ENCODE measurements around the gene MARVELD1.
A peak's percentile ranks its signal among the peaks of the same experiment; 100 is the strongest.
"Not testable (repeated sequence)": the region's sequence is repeated elsewhere in the genome, so short reads cannot be mapped to it uniquely, and the experiment has no call there.

MARVELD1 gene

GRCh38 chr10:97698072-97698655 is 15.4 kb upstream of the MARVELD1 start:
- DNase-seq = not testable (repeated sequence)

DNA sequence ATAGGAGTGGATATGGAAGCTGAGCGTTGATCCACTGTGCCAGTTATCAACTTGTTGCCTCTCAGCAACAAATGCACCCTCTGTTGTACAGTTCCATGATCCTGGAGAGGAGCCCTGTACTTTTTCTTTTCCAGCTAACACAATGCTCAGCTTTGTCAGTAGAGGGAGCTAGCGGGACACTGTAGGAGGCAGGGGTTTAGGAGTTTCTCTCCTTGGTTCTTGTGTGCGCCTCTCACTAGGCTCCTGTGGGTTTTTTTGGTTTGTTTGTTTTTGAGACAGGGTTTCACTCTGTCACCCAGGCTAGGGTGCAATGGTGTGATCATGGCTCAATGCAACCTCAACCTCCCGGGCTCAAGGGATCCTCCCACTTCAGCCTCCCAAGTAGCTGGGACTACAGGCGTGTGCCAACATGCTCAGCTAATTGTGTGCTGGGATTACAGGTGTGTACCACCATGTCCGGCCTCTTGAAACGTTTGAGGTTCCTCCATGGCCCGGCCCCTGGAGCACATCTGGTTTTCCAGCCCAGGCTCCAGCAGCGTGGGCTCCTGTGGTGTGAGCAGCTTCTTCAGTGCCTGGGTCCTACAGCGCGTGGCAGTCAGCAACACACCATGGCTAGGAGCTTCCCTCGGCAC is 12.0 kb upstream of the MARVELD1 start:
- DNase-seq = peak; percentile 40

DNA sequence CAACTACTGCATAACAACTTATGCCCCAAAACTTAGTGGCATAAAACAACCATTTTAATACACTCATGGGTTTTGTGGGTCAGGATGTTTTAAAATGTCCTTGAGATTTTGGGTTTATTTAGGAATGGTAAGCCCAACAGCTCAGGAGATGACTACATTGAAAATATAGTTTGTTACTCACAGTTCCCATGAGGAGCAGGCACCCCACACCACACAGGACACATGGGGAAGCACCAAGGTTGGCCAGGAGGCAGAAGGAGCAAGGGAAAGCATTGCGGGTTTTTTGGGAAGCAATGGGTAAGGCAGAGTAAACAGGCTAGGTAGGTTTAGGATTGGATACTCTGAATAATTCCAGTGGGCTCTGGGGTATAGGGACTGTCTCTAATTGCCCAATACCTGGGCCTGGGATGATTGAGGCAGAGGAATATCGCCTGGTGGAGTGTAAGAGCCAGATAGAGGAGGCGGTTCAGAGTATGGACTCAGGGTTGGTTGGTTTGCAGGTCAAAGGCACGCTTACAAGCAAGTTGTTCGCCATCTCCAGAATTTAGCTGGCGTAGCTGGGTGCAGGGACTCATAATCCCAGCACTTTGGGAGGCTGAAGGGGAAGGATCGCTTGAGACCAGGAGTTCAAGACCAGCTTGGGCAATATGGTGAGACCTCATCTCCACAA is 10.0 kb upstream of the MARVELD1 start:
- no peak for DNase-seq

- DNase-seq = no peak
These were observed 9.2 kb upstream of the MARVELD1 start for GRCh38 chr10:97704341-97704740.

DNA sequence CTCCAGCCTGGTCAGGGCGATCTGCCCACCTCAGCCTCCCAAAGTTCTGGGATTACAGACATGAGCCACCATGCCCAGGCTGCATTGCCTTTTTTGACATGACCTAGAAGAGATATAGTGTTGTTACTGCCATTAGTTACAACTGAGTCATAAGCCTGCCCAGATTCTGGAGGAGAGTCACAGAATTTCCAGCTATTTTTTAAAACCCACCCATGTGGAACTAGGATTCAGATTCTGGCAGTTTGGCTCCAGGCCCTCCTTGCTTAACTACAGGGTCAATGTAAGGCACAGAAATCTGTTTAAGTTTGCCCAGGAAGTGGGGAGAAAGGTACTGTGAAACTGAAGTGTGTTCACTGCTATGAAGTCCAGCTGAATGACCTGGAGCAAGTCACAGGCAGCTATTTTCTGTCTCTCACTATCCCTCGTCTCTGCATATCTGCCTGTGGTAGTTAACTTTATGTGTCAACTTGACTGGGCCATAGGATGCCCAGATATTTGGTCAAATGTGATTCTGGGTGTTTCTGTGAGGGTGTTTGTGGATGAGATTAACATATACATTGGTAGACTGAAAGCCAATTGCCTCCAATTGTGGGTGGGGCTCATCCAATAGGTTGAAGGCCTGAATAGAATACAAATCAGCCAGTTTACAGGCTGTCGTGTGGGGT is 8.4 kb upstream of the MARVELD1 start:
- DNase-seq = no peak

GRCh38 chr10:97707134-97707861 is 6.2 kb upstream of the MARVELD1 start:
- DNase-seq = no peak

DNA sequence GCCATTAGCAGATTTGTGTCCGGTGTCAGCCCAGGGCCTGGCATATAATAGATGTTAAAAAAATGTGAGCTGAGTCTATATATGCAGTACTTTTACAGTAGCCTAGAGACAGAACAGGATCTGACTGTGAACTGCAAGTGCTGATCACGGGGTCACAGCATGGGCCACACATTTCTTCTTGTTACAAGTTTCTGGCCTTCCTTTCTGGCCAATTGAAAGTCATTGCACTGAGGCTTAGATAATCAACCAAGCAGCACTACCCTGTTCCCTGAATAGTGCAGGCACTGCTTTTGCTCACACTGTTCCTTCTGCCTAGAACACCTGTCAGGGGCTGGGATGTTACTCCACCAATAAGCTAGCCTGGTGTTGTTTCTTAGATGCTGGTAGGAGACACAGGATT is 5.4 kb upstream of the MARVELD1 start:
- DNase-seq = no peak

DNA sequence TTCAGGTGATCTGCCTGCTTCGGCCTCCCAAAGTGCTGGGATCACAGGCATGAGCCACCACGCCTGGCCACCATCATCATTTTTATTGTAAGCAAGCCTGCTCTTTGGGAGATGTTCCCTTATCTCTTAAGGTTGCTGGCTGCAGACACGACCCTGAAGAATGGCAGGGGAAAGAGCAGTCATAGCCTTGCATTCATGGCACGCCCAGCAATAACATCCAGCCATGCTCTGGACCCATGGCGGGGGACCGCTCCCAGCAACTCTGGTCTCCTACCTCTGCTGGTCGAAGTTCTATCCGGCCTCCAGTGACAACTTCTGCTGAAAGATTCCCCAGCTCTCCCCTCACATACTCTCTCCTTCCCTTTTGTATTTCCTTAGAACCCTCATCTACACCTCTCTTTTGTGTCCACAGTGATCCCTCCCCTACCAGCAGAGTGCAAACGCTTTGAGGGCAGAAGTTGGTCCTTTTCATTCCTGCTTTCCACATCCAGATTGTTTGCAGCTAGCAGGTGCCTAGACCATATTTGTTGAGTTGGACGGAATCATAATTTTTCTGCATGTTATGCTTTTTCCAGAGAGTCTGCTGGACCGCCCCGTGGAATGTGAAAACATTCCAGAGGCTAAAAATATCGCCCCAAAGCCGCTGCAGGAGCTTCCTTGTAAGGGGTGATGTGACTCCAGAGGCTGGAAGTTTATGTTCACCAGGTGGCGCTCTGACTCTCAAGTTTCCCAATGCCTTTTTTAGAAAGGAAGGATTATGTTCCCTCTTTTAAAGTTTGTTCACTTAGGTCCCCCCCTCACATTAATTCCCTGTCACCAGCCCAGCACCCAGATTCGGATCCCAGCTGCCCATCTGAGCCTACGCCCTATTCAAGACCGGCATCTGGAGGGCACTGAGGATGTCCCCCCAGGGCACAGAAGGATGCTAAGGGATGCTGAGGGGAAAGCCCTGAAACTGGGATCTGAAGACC is 4.3 kb upstream of the MARVELD1 start:
- DNase-seq = peak; percentile 24

DNA sequence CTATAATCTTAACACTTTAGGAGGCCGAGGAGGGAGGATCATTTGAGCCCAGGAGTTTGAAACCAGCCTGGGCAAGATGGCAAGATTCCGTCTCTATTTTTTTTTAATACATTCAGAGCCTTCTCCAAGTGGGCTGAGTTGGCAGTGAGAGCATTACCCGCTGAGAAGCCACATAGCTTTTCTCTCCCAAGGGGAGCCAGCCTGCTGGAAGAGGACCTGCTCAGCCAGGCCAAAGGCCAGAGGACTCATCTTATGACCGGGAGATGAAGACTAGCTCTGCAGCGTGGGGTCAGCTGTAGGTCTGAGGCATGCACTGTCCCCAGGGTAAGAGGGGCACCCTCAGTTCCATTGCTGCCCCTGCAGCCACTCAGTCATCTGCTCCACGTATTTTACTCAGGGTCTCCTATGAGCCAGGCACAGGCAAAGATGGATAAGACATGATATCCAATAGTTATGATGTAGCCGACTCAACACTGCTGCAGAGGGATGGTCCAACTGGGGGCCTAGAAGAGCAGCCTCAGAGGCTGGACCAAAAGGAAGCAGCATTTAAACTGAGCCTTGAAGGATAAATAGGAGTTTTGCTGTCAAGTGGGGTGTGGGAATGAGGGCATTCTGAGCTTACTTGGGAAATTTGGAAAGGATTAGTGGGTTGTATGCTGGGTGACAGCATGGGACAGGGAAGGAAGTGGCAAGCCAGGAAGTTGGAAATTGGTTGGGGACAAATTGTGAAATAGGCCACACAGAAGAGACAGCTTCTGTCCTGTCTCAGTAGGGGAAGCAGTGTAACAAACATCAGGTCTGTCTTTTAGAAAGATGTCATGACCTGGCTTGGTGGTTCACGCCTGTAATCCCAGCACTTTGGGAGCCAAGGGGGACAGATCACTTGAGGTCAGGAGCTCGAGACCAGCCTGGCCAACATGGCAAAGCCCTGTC is 1.6 kb upstream of the MARVELD1 start:
- DNase-seq = peak; percentile 30

- peak; percentile 24 for DNase-seq
These were observed 383 bp downstream of the MARVELD1 start for GRCh38 chr10:97713826-97714400.

DNA sequence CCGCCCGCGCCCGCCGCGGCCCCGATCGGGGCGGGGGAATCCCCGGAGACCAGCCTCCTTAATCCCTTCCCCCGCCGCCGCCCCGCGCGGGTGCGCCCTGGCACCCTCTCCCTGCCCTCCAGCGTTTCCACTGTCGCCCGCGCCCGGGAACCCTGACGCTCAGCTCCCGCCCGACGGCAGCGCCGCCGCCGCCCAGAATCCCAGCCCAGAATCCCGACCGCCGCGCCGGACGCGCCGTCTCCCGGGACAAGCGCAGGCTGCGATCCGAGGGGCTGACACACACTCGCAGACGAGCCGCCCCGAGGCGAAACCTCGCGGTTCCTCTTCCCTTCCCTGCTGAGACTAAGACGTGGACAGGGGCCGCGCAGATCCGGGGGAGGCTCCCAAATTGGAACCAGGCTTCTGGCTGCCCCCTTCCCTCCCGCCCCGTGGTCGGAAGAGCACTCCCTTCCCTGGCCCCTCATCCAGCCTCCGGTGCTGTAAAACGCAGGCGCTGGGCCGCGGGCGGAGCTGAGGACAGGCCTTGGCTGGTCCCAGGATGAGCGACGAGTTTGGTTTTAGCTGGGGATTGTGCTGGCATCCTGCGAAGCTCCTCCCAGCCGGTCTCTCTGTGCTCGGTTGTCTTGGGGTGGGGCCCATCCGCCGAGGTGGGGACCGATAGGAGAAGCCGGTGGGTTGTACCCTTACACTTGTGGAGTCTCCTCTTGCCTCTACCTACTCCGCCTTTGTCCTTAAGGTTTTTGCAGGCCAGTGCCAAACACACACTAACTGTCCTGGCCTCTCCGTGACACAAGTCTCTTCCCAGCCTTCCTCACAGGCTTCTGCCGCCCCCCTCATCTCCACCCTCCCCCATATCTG is 1.1 kb downstream of the MARVELD1 start:
- DNase-seq = peak; percentile 27

DNA sequence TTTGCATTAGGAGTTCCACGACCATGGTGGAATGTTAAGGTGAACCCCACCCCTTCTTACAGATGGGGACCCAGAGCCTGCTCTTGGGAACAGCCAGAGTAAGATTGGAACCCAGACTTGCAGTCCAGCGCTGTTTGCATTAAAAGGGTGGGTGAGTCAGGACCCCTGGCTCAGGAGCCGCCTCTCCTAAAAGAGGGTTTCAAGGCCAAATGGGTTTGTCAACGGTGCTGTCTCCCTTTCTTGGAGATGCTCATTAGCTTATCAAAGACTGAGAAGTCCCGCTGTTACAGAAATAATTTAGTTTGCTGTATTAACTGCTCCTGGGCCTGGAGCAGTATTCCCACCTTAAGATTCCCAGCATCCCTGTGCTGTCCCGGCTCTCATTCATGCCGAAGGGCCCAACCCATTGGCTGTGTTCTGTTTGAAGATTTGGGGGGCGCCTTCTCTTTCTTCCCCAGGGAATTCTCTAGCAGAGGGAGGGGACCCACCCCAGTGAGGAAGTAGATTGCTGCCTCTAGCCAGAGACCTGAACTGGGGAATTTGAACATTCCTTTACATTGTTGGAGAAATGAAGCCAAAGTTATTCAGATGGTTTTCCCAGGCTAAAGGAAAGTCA is 1.8 kb downstream of the MARVELD1 start:
- no peak for DNase-seq

DNA sequence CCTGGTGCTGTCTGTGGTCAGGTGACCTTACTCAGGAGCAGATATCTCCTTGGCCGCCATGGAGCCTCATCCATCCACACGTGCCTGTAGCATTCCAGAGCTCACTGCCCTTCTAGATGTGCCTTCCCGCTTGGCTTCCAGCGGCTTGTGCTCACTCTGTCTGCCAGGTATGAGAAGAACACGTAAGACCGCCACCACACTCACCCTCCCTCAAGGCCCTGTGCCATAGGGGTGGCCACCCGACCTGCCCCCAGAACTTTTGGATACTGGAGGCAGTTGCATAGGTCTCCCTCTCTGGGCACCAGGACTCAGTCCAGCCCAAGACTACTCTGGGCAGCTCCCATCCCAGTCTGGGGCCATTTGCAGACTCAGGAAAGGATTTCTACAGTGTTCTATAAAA is 4.1 kb downstream of the MARVELD1 start:
- no peak for DNase-seq

DNA sequence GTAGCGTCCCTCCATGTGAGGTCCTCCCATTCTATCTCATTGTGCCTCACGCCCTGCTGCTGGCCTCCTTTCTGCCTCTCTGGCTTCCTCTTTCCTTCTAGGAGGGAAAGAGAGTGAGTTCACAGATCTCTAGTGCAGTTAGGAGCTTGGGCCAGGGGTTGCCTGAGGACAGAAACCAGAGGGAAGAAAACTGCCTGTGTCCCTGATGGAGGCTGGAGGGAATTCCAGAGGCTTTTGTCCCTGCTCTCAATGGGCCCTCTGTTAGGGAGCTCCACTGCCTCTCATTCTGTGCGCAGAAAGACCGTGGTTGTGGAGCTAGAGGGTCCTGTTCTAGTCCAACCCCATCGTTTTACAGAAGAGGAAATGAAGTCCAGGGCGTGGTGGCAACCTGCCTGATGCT is 4.6 kb downstream of the MARVELD1 start:
- peak; percentile 41 for DNase-seq

DNA sequence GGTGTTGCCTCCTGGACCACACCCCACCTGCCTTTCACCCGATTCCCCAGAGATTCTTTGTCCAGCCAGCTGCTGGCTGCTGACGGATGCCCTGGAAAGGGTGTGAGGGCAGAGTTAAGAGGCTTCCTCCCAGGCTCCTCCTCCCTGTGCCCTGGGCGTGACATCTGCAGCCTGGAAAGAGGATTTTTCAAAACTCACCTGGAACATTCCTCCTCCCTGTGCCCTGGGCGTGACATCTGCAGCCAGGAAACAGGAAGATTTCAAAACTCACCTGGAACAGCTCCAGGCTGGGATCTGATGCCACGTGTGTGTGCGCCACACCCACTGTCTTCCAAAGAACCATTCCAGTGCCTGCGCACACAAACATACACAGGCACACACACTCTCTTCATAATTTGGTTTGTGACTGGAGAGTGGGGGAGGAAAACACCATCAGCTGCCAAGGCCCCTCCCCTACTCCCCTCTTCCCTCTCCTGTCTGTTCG is 5.2 kb downstream of the MARVELD1 start:
- no peak for DNase-seq

DNA sequence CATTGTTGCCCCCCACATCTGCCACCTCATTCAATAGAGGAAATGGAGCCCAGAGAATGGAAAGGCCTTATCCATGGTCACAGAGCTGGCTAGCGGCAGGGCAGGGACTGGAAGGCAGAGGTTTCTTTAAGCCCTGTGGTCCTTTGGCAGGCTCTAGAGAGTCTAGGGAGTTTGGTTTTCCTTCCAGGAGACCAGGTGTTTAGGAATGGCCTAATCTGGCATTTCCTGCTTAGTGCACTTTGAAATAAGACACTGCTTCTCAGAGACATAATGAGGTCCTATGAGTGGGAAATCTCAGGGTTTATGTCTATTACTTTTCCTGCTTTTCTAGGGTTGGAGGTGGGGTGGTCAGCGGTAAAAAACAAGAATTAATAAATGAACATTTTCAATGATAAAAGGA is 6.1 kb downstream of the MARVELD1 start:
- DNase-seq = no peak

- peak; percentile 10 for DNase-seq
These were observed 8.6 kb downstream of the MARVELD1 start for GRCh38 chr10:97721871-97722780.

- no peak for DNase-seq
These were observed 9.5 kb downstream of the MARVELD1 start for GRCh38 chr10:97723001-97723400.
